Mesenchymal stem cell (in vitro differentiated cells and primary cell): Measurements from ENCODE around the gene CAPZA2.

ENCODE experiments used
- DNase-seq: peaks from one replicate; pipeline ENCODE4 v3.0.0-alpha.2; 2013
- H2AFZ ChIP-seq: one replicate; pipeline ENCODE4 v1.6.1; 2013; ENCODE audit warnings: low read depth, mild to moderate bottlenecking, control low read depth, inconsistent platforms, low read length, moderate library complexity
- H2AK5ac ChIP-seq: 2 replicates; pipeline ENCODE4 v1.6.1; 2013; ENCODE audit warnings: low read length, moderate library complexity, mild to moderate bottlenecking, inconsistent platforms; ENCODE audit not compliant: severe bottlenecking
- H2BK120ac ChIP-seq: one replicate; pipeline ENCODE4 v1.6.1; 2013; ENCODE audit warnings: low read depth, mild to moderate bottlenecking, inconsistent platforms, low read length, moderate library complexity
- H2BK12ac ChIP-seq, 2 experiments: one replicate each; pipeline ENCODE4 v1.6.1; 2013; ENCODE audit warnings: inconsistent platforms in 2 of 2, low read length in 2 of 2, mild to moderate bottlenecking in 2 of 2, moderate library complexity in 2 of 2, control low read depth in 1 of 2
- H2BK15ac ChIP-seq: one replicate; pipeline ENCODE4 v1.6.1; 2013; ENCODE audit warnings: mild to moderate bottlenecking, low read depth, inconsistent platforms; ENCODE audit not compliant: poor library complexity, severe bottlenecking
- H2BK5ac ChIP-seq: 2 replicates; pipeline ENCODE4 v1.6.1; 2013; ENCODE audit warnings: low read depth, mild to moderate bottlenecking, low read length, control low read depth, inconsistent platforms; ENCODE audit not compliant: poor library complexity, severe bottlenecking
- H3K14ac ChIP-seq, 2 experiments: one replicate each; pipeline ENCODE4 v1.6.1; 2013; ENCODE audit warnings: inconsistent platforms in 2 of 2, low read length in 2 of 2, control low read depth in 1 of 2, mild to moderate bottlenecking in 1 of 2, moderate library complexity in 1 of 2
- H3K18ac ChIP-seq, 2 experiments: one replicate each; pipeline ENCODE4 v1.6.1; 2013; ENCODE audit warnings: inconsistent platforms in 2 of 2, low read length in 2 of 2, control low read depth in 1 of 2, low read depth in 1 of 2, mild to moderate bottlenecking in 1 of 2
- H3K23ac ChIP-seq, 2 experiments: one replicate each; pipeline ENCODE4 v1.6.1; 2013; ENCODE audit warnings: inconsistent platforms in 2 of 2, low read length in 2 of 2, mild to moderate bottlenecking in 2 of 2, moderate library complexity in 2 of 2, control low read depth in 1 of 2
- H3K27ac ChIP-seq: 2 replicates; pipeline ENCODE4 v1.5.1; 2013; ENCODE audit warnings: mild to moderate bottlenecking, moderate library complexity, low read length, control low read depth, inconsistent platforms; ENCODE audit not compliant: poor library complexity, severe bottlenecking
- H3K27me3 ChIP-seq, 2 experiments: 2 replicates each; pipeline versions ENCODE4 v1.6.1 to v1.7.0; 2013; ENCODE audit warnings: low read length in 2 of 2, mild to moderate bottlenecking in 2 of 2, moderate library complexity in 2 of 2, control low read depth in 1 of 2, inconsistent platforms in 1 of 2; ENCODE audit not compliant: control insufficient read depth in 1 of 2, insufficient read depth in 1 of 2
- H3K36me3 ChIP-seq, 2 experiments: 2 replicates each; pipeline versions ENCODE4 v1.6.1 to v1.7.0; 2013; ENCODE audit warnings: low read length in 2 of 2, control low read depth in 1 of 2, inconsistent platforms in 1 of 2, low read depth in 1 of 2, mild to moderate bottlenecking in 1 of 2; ENCODE audit not compliant: insufficient read depth in 2 of 2, control insufficient read depth in 1 of 2
- H3K4ac ChIP-seq, 2 experiments: one replicate each; pipeline ENCODE4 v1.6.1; 2013; ENCODE audit warnings: inconsistent platforms in 2 of 2, low read length in 2 of 2, mild to moderate bottlenecking in 2 of 2, moderate library complexity in 2 of 2, control low read depth in 1 of 2, low read depth in 1 of 2
- H3K4me1 ChIP-seq: 2 replicates; pipeline ENCODE4 v1.6.1; 2013; ENCODE audit warnings: low read depth, low read length, control low read depth; ENCODE audit not compliant: control insufficient read depth, insufficient read depth
- H3K4me2 ChIP-seq: 2 replicates; pipeline ENCODE4 v1.6.1; 2013; ENCODE audit warnings: low read length, mild to moderate bottlenecking, inconsistent platforms; ENCODE audit not compliant: poor library complexity, severe bottlenecking
- H3K4me3 ChIP-seq, 2 experiments: 2 replicates each; pipeline versions ENCODE4 v1.5.1 to v1.7.0; 2013; ENCODE audit warnings: low read length in 2 of 2, mild to moderate bottlenecking in 2 of 2, control low read depth in 1 of 2, low read depth in 1 of 2; ENCODE audit not compliant: insufficient read depth in 1 of 2
- H3K79me1 ChIP-seq: replicated peaks from 2 replicates; pipeline ENCODE4 v1.6.1; 2013; ENCODE audit warnings: mild to moderate bottlenecking, control low read depth, low read length, inconsistent platforms; ENCODE audit not compliant: poor library complexity, severe bottlenecking
- H3K9ac ChIP-seq: 2 replicates; pipeline ENCODE4 v1.7.0; 2013; ENCODE audit warnings: mild to moderate bottlenecking, low read length, moderate library complexity
- H3K9me3 ChIP-seq: 2 replicates; pipeline ENCODE4 v1.7.0; 2013; ENCODE audit warnings: mild to moderate bottlenecking, low read length; ENCODE audit not compliant: control insufficient read depth
- H4K8ac ChIP-seq: one replicate; pipeline ENCODE4 v1.6.1; 2013; ENCODE audit warnings: inconsistent platforms, mild to moderate bottlenecking, low read length, moderate library complexity
- H4K91ac ChIP-seq: one replicate; pipeline ENCODE4 v1.6.1; 2013; ENCODE audit warnings: mild to moderate bottlenecking, low read length, inconsistent platforms
- WGBS: methylation state at CpG from one replicate; pipeline ENCODE4 v1.1.7; 2013; ENCODE audit warnings: mixed read lengths; 5-methylcytosine and 5-hydroxymethylcytosine counted together

CAPZA2 gene

GRCh38 chr7:116897661-116898060, 35.3 kb downstream of the CAPZA2 start:
- Histone ChIP-seq H3K27ac (no peak overlapping the region), H2BK12ac (no peak overlapping the region), H4K8ac (no peak overlapping the region), H4K91ac (no peak overlapping the region), H3K14ac (no peak overlapping the region), H3K23ac (no peak overlapping the region), H3K9ac (no peak overlapping the region), H3K27me3 (no peaks in the 10 kb centered on the region), H2BK15ac (no peak overlapping the region), H2BK120ac (no peak overlapping the region), H2BK5ac (no peak overlapping the region), H2AK5ac (no peak overlapping the region), H3K4ac (no peak overlapping the region), H3K36me3 (peaks cover 3 to 66% of the 10 kb centered on the region in 2 experiments), H3K4me2 (no peak overlapping the region), H3K4me3 (no peak overlapping the region), H3K9me3 (no peaks in the 10 kb centered on the region), H3K79me1 (peaks cover 7% of the 10 kb centered on the region), H3K4me1 (no peaks in the 10 kb centered on the region), H3K18ac (no peak overlapping the region), H2AFZ (no peak overlapping the region)
- no peak for DNase-seq
- WGBS, result 98% methylated on average over 4 of the region's 4 CpGs

DNA sequence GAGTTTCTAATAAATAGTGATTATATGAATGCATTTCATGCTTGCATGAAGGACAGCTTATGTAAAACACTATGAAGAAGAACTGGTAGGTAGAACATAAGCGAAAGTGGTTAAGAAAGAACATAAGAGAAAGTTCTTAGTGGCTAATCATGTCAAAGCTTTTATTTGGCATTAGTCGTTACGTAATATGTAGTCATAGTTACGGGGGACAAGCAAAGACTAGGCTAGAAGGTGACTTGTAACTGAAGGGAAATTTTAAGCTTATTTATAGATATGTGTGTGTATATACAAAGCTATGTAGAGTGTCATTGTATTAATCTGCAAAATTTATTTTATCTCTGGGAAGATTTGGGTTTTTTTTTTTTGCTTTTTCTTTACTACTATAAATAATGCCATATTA, 36.9 kb downstream of the CAPZA2 start:
- Histone ChIP-seq H3K9me3 (no peaks in the 10 kb centered on the region), H3K4me1 (no peaks in the 10 kb centered on the region), H2AK5ac (no peak overlapping the region), H2BK5ac (no peak overlapping the region), H3K4ac (no peak overlapping the region), H2BK15ac (no peak overlapping the region), H3K18ac (no peak overlapping the region), H3K4me3 (no peak overlapping the region), H3K14ac (no peak overlapping the region), H2AFZ (no peak overlapping the region), H4K91ac (no peak overlapping the region), H3K79me1 (peaks cover 11% of the 10 kb centered on the region), H4K8ac (no peak overlapping the region), H3K27me3 (no peaks in the 10 kb centered on the region), H3K23ac (no peak overlapping the region), H3K4me2 (no peak overlapping the region), H3K9ac (no peak overlapping the region), H3K36me3 (peaks cover 0 to 72% of the 10 kb centered on the region in 2 experiments), H2BK12ac (no peak overlapping the region), H2BK120ac (no peak overlapping the region), H3K27ac (no peak overlapping the region)
- DNase-seq, result peak; percentile 64
- WGBS, result over 99% methylated on average over 4 of the region's 4 CpGs

DNA sequence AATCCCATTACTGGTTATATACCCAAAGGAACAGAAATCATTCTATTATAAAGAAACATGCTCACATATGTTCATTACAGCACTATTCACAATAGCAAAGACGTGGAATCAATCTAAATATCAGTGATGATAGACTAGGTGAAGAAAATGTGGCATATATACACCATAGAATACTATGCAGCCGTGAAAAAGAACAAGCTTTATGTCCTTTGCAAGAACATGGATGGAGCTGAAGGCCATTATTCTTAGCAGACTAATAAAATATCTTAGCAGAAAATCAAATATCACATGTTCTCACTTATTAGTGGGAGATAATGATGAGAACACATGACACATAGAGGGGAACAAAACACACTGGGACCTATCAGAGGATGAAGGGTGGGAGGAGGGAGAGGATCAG, 38.8 kb downstream of the CAPZA2 start:
- H3K23ac ChIP-seq, result no peak overlapping the region
- no peak overlapping the region for H3K18ac ChIP-seq
- no peaks in the 10 kb centered on the region for H3K27me3 ChIP-seq
- no CpG with 5 or more reads among the region's 2 CpGs for WGBS
- no peak for DNase-seq
- no peak overlapping the region for H2BK12ac ChIP-seq
- no peak overlapping the region for H3K27ac ChIP-seq
- H3K4me2 ChIP-seq, result no peak overlapping the region
- H2AFZ ChIP-seq, result no peak overlapping the region
- no peak overlapping the region for H3K4ac ChIP-seq
- H3K9me3 ChIP-seq, result no peaks in the 10 kb centered on the region
- H4K91ac ChIP-seq, result no peak overlapping the region
- no peak overlapping the region for H3K4me3 ChIP-seq
- H2BK120ac ChIP-seq, result no peak overlapping the region
- H2BK15ac ChIP-seq, result no peak overlapping the region
- H3K14ac ChIP-seq, result no peak overlapping the region
- H3K36me3 ChIP-seq, result peaks cover 0 to 69% of the 10 kb centered on the region in 2 experiments
- H3K79me1 ChIP-seq, result peaks cover 13% of the 10 kb centered on the region
- H3K4me1 ChIP-seq, result no peaks in the 10 kb centered on the region
- no peak overlapping the region for H2AK5ac ChIP-seq
- H3K9ac ChIP-seq, result no peak overlapping the region
- no peak overlapping the region for H4K8ac ChIP-seq
- no peak overlapping the region for H2BK5ac ChIP-seq

DNA sequence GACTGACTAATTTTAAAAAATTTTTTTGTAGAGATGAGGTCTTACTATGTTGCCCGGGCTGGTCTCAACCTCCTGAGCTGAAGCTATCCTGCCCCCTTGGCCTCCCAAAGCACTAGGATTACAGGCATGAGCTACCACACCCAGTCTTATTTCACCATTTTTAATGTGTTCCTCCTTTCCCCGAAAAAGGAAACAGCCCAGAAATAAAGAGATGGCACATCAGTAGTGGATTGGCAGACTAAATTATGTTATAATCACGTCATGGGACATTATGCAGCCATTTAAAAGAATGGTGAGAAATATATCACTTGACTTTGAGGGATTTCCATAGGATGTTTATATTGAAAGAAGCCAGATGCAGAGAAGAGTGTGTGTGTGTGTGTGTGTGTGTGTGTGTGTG, 40.5 kb downstream of the CAPZA2 start:
- Histone ChIP-seq H4K91ac (no peak overlapping the region), H3K4me2 (no peak overlapping the region), H3K4me1 (no peaks in the 10 kb centered on the region), H3K23ac (no peak overlapping the region), H3K4me3 (no peak overlapping the region), H3K36me3 (peaks cover 0 to 82% of the 10 kb centered on the region in 2 experiments), H2BK120ac (no peak overlapping the region), H3K27ac (no peak overlapping the region), H3K79me1 (peaks cover 15% of the 10 kb centered on the region), H2AFZ (no peak overlapping the region), H3K14ac (no peak overlapping the region), H2AK5ac (no peak overlapping the region), H3K9me3 (no peaks in the 10 kb centered on the region), H3K18ac (no peak overlapping the region), H2BK15ac (no peak overlapping the region), H2BK5ac (no peak overlapping the region), H2BK12ac (no peak overlapping the region), H3K9ac (no peak overlapping the region), H4K8ac (no peak overlapping the region), H3K4ac (no peak overlapping the region), H3K27me3 (no peaks in the 10 kb centered on the region)
- DNase-seq, result no peak
- 98% methylated on average over 3 of the region's 3 CpGs for WGBS
